HepG2 (cell line): ENCODE results near the gene PIK3CA. TPM values are rescaled to one million over a fixed set of nuclear protein-coding genes. Genes with fewer than 3 reads are reported as not detected.

Source experiments
- HES4 ChIP-seq: sonication (generic); formaldehyde crosslinking; IDR thresholded peaks from 2 replicates; pipeline ENCODE4 v1.9.0; 2021; ENCODE audit warnings: mild to moderate bottlenecking, missing genetic modification reagents, borderline replicate concordance
- HOXA7 ChIP-seq: sonication (generic); formaldehyde crosslinking; IDR thresholded peaks from 2 replicates; pipeline ENCODE4 v1.8.1; 2022; ENCODE audit warnings: mild to moderate bottlenecking, missing genetic modification reagents, moderate library complexity
- KDM6A ChIP-seq: IDR thresholded peaks from 2 replicates; pipeline ENCODE4 v1.6.1; 2016; ENCODE audit warnings: low read depth
- MYPOP ChIP-seq: sonication (generic); formaldehyde crosslinking; IDR thresholded peaks from 2 replicates; pipeline ENCODE4 v1.8.1; 2023; ENCODE audit warnings: mild to moderate bottlenecking, moderate library complexity, missing genetic modification reagents
- NFYB ChIP-seq: sonication (generic); formaldehyde crosslinking; IDR thresholded peaks from 2 replicates; pipeline ENCODE4 v1.4.0; 2020; ENCODE audit warnings: missing genetic modification reagents
- PHF21A ChIP-seq: sonication (generic); formaldehyde crosslinking; IDR thresholded peaks from 2 replicates; pipeline ENCODE4 v1.5.0; 2020; ENCODE audit warnings: mild to moderate bottlenecking, missing genetic modification reagents
- PRMT3 ChIP-seq: sonication (generic); formaldehyde crosslinking; IDR thresholded peaks from 2 replicates; pipeline ENCODE4 v1.8.1; 2022; ENCODE audit warnings: low read depth, mild to moderate bottlenecking, moderate library complexity, missing genetic modification reagents, borderline replicate concordance
- REXO4 ChIP-seq: sonication (generic); formaldehyde crosslinking; IDR thresholded peaks from 2 replicates; pipeline ENCODE4 v1.8.0; 2022; ENCODE audit warnings: missing genetic modification reagents, mild to moderate bottlenecking, borderline replicate concordance
- RXRB ChIP-seq: IDR thresholded peaks from 2 replicates; pipeline ENCODE4 v1.6.1; 2016; ENCODE audit warnings: borderline replicate concordance, missing genetic modification reagents, missing compliant biosample characterization
- TP53 ChIP-seq: sonication (generic); formaldehyde crosslinking; conservative IDR thresholded peaks from 2 replicates; pipeline ENCODE4 v1.4.0; 2020; ENCODE audit warnings: missing genetic modification reagents
- ZBTB3 ChIP-seq: sonication (generic); formaldehyde crosslinking; IDR thresholded peaks from 2 replicates; pipeline ENCODE4 v1.4.0; 2020; ENCODE audit warnings: low read depth, mild to moderate bottlenecking, moderate library complexity, missing genetic modification reagents, borderline replicate concordance
- ZFP36L1 ChIP-seq: sonication (generic); formaldehyde crosslinking; IDR thresholded peaks from 2 replicates; pipeline ENCODE4 v1.8.0; 2022; ENCODE audit warnings: mild to moderate bottlenecking, missing genetic modification reagents, moderate library complexity
- ZFP82 ChIP-seq: sonication (generic); formaldehyde crosslinking; IDR thresholded peaks from 2 replicates; pipeline ENCODE4 v1.5.1; 2020; ENCODE audit warnings: mild to moderate bottlenecking, missing genetic modification reagents, borderline replicate concordance
- ZNF335 ChIP-seq: sonication (generic); formaldehyde crosslinking; IDR thresholded peaks from 2 replicates; pipeline ENCODE4 v1.4.0; 2020; ENCODE audit warnings: missing genetic modification reagents
- ZNF383 ChIP-seq: sonication (generic); formaldehyde crosslinking; IDR thresholded peaks from 2 replicates; pipeline ENCODE4 v1.4.0; 2020; ENCODE audit warnings: missing genetic modification reagents, mild to moderate bottlenecking, borderline replicate concordance
- ZNF441 ChIP-seq: sonication (generic); formaldehyde crosslinking; IDR thresholded peaks from 2 replicates; pipeline ENCODE4 v1.7.0; 2021; ENCODE audit warnings: missing genetic modification reagents, borderline replicate concordance
- ZNF737 ChIP-seq: sonication (generic); formaldehyde crosslinking; IDR thresholded peaks from 2 replicates; pipeline ENCODE4 v1.5.0; 2020; ENCODE audit warnings: missing genetic modification reagents, mild to moderate bottlenecking, borderline replicate concordance
- ZNF746 ChIP-seq: sonication (generic); formaldehyde crosslinking; IDR thresholded peaks from 2 replicates; pipeline ENCODE4 v1.8.0; 2022; ENCODE audit warnings: mild to moderate bottlenecking, missing genetic modification reagents
- ZNF776 ChIP-seq: sonication (generic); formaldehyde crosslinking; IDR thresholded peaks from 2 replicates; pipeline ENCODE4 v1.4.0; 2020; ENCODE audit warnings: mild to moderate bottlenecking, missing genetic modification reagents
- ZNF83 ChIP-seq: sonication (generic); formaldehyde crosslinking; IDR thresholded peaks from 2 replicates; pipeline ENCODE4 v1.4.0; 2020; ENCODE audit warnings: missing genetic modification reagents, mild to moderate bottlenecking, borderline replicate concordance
- polyA plus RNA-seq, 8 experiments: library from polyadenylated mRNA; depleted of rRNA in 3 of 8; stranded (reverse) in 7 of 8; unstranded in 1 of 8; fragments of >200 nt; fragmentation: Illumina TruSeq in 4 of 8; extraction: Trizol in 4 of 8; gene quantifications; 2 replicates each; pipeline versions ENCODE4 v1.2.1 to v1.2.3, GENCODE V29; 2011 to 2016; ENCODE audit warnings: low read depth in 4 of 8, missing spikeins in 1 of 8, mixed read lengths in 1 of 8; ENCODE audit not compliant: insufficient read depth in 1 of 8
- total RNA-seq, 5 experiments: library from RNA; depleted of rRNA; stranded (reverse); fragments of >200 nt; fragmentation: Illumina TruSeq; extraction: Trizol; gene quantifications; 2 replicates each; pipeline ENCODE4 v1.2.3, GENCODE V29; 2016; ENCODE audit warnings: low read depth in 1 of 5
- TF ChIP-seq, protein P1 (sequence below): sonication (generic); formaldehyde crosslinking; IDR thresholded peaks from 2 replicates; pipeline ENCODE4 v1.5.0; 2020; ENCODE audit warnings: missing genetic modification reagents
- TF ChIP-seq, protein P2 (sequence below): IDR thresholded peaks from 2 replicates; pipeline ENCODE4 v1.6.1; 2012; ENCODE audit warnings: low read depth, low read length, improper control_type of control experiment
- TF ChIP-seq, protein P3 (sequence below), 2 experiments: sonication (generic) in 1 of 2; formaldehyde crosslinking in 1 of 2; IDR thresholded peaks; 2 replicates each; pipeline versions ENCODE4 v1.4.0 to v1.6.1; 2018 to 2020; ENCODE audit warnings: missing genetic modification reagents in 2 of 2, borderline replicate concordance in 1 of 2, low read depth in 1 of 2, mild to moderate bottlenecking in 1 of 2, missing biosample characterization in 1 of 2

Gene PIK3CA
- total and polyA plus RNA-seq, 2 of the 13 experiments (the other 11 are each of a cell fraction or from before 2014, with no cell fraction given) = 5.7 to 11.4 TPM

- no peak; the same call in 1 of the 2 replicates for TF ChIP-seq ZFP82 (CRISPR knock-in tag)
- TF ChIP-seq ZNF383 (CRISPR knock-in tag) = no peak
- TF ChIP-seq PRMT3 (CRISPR knock-in tag) = no peak
- no peak for TF ChIP-seq RXRB (CRISPR knock-in tag)
- TF ChIP-seq KDM6A (CRISPR knock-in tag) = no peak
- peak; percentile 60 for TF ChIP-seq PHF21A (CRISPR knock-in tag)
- no peak for TF ChIP-seq ZBTB3 (CRISPR knock-in tag)
- peak; percentile 76; the same call in 1 of the 2 replicates for TF ChIP-seq MYPOP (CRISPR knock-in tag)
- no peak for TF ChIP-seq ZFP36L1
- no peak for TF ChIP-seq TP53 (CRISPR knock-in tag)
- TF ChIP-seq, protein P1, sequence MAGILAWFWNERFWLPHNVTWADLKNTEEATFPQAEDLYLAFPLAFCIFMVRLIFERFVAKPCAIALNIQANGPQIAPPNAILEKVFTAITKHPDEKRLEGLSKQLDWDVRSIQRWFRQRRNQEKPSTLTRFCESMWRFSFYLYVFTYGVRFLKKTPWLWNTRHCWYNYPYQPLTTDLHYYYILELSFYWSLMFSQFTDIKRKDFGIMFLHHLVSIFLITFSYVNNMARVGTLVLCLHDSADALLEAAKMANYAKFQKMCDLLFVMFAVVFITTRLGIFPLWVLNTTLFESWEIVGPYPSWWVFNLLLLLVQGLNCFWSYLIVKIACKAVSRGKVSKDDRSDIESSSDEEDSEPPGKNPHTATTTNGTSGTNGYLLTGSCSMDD (CRISPR knock-in tag) = no peak
- TF ChIP-seq REXO4 (CRISPR knock-in tag) = no peak
- no peak for TF ChIP-seq ZNF737 (CRISPR knock-in tag)
- peak; percentile 44; the same call in 1 of the 2 replicates for TF ChIP-seq ZNF776
- TF ChIP-seq HOXA7 (CRISPR knock-in tag) = no peak
- TF ChIP-seq ZNF83 (CRISPR knock-in tag) = 0 out of 2 replicates have a peak, but pooled peaks have one; percentile 27
- peak; percentile 87; the same call in 1 of the 2 replicates for TF ChIP-seq ZNF441 (CRISPR knock-in tag)
- TF ChIP-seq, protein P2, sequence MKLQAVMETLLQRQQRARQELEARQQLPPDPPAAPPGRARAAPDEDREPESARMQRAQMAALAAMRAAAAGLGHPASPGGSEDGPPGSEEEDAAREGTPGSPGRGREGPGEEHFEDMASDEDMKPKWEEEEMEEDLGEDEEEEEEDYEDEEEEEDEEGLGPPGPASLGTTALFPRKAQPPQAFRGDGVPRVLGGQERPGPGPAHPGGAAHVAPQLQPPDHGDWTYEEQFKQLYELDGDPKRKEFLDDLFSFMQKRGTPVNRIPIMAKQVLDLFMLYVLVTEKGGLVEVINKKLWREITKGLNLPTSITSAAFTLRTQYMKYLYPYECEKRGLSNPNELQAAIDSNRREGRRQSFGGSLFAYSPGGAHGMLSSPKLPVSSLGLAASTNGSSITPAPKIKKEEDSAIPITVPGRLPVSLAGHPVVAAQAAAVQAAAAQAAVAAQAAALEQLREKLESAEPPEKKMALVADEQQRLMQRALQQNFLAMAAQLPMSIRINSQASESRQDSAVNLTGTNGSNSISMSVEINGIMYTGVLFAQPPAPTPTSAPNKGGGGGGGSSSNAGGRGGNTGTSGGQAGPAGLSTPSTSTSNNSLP = no peak
- 0 out of 2 replicates have a peak, but pooled peaks have one; percentile 43 for TF ChIP-seq ZNF746 (CRISPR knock-in tag)
- peak; percentile 19; the same call in 1 of the 2 replicates for TF ChIP-seq HES4 (CRISPR knock-in tag)
- no peak for TF ChIP-seq ZNF335 (CRISPR knock-in tag)
- TF ChIP-seq, protein P3, sequence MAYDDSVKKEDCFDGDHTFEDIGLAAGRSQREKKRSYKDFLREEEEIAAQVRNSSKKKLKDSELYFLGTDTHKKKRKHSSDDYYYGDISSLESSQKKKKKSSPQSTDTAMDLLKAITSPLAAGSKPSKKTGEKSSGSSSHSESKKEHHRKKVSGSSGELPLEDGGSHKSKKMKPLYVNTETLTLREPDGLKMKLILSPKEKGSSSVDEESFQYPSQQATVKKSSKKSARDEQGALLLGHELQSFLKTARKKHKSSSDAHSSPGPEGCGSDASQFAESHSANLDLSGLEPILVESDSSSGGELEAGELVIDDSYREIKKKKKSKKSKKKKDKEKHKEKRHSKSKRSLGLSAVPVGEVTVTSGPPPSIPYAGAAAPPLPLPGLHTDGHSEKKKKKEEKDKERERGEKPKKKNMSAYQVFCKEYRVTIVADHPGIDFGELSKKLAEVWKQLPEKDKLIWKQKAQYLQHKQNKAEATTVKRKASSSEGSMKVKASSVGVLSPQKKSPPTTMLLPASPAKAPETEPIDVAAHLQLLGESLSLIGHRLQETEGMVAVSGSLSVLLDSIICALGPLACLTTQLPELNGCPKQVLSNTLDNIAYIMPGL (CRISPR knock-in tag; IDR thresholded peaks at IDR 0.05; ENCODE audit: borderline replicate concordance in 1 of 2, low read depth in 1 of 2) = peak; percentile 37 to 65; a peak in 1 of 4 replicates
- TF ChIP-seq NFYB (CRISPR knock-in tag) = no peak
Measured at GRCh38 chr3:179260949-179261765, 113.0 kb downstream of the PIK3CA start (continued).
